Stimulated activated CD8-positive, alpha-beta memory T cell treated with anti-CD3 and anti-CD28 coated beads, Interleukin-12 subunit alpha, Interleukin-12 subunit beta, amount 100 ng/mL, for 4 hours (primary cell): ENCODE results near the gene RNASEH1.
"Not testable (repeated sequence)": the region's sequence is repeated elsewhere in the genome, so short reads cannot be mapped to it uniquely, and the experiment has no call there.

ENCODE experiments used
- DNase-seq: peaks from one replicate; pipeline ENCODE4 v3.0.0-alpha.2; 2020; ENCODE audit warnings: low read depth

The RNASEH1 gene

DNA sequence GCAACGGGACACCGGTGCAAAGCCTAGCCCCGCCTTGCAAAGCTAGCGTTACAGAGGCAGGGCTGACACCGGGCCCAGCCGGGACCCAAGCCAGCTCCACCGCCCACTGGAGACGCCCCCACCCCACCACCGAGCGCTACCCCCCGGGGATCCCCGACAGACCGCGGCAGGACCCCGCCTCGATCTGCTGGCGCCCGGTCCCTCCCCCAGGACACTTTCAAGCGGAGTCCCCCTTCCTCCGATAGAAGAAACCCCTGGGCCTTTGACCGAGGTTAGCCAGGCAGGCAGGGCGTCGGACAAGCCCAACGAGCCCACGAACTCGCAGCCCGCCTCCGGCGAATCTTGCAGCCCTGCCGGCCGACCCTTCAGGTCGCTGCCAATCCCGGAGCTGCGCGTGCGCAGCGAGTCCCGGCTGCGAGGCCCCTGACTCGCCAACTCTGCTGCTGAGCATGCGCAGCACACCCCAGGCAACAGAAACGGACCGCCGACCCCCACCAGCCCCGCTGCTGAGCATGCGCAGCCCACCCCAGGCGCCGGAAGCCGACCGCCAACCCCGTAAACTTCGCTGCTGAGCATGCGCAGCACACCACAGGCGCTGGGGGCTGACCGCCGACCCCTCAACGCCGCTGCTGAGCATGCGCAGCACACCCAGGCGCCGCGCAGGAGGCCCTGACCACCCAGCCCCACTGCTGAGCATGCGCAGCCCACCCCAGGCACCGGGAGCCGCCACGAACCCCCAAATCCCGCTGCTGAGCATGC, 39.5 kb downstream of the RNASEH1 start:
- peak; percentile 99 for DNase-seq

DNA sequence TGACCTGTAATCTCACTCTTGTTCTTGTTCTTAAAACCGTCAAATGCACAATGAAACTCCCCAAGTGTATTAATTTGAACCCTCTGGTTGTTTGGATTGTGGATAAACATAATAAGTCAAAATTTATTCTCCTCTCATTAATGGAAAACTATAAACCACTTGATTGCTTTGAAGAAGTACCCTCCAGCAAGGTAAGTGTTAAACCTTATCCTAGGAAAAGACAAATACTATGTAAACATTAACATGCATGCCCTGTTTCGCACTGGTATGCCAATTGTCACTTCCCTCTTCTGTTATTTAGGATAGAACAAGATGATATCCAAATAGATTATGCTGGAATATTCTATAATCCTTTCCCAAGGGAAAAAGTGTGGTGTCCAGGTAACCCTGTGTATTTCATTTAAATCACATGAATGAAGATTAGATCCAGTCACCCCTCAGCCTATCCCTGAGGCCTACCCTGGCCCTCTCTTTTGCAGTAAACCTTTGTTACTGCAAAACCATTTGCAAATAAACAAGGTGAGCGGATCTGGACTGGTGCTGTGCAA, 40.1 kb downstream of the RNASEH1 start:
- DNase-seq: no peak

- no peak for DNase-seq
Observed at GRCh38 chr2:3516831-3517230, 41.3 kb downstream of the RNASEH1 start.

DNA sequence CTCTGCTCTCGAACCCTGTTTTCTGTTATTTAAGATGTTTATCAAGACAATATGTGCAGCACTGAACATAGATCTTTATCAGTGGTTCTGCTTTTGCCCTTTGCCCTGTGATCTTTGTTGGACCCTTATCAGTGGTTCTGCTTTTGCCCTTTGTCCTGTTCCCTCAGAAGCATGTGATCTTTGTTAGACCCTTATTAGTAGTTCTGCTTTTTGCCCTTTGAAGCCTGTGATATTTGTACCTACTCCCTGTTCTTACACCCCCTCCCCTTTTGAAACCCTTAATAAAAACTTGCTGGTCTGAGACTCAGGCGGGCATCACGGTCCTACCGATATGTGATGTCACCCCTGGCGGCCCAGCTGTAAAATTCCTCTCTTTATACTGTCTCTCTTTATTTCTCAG, 42.7 kb downstream of the RNASEH1 start:
- not testable (repeated sequence) for DNase-seq

DNA sequence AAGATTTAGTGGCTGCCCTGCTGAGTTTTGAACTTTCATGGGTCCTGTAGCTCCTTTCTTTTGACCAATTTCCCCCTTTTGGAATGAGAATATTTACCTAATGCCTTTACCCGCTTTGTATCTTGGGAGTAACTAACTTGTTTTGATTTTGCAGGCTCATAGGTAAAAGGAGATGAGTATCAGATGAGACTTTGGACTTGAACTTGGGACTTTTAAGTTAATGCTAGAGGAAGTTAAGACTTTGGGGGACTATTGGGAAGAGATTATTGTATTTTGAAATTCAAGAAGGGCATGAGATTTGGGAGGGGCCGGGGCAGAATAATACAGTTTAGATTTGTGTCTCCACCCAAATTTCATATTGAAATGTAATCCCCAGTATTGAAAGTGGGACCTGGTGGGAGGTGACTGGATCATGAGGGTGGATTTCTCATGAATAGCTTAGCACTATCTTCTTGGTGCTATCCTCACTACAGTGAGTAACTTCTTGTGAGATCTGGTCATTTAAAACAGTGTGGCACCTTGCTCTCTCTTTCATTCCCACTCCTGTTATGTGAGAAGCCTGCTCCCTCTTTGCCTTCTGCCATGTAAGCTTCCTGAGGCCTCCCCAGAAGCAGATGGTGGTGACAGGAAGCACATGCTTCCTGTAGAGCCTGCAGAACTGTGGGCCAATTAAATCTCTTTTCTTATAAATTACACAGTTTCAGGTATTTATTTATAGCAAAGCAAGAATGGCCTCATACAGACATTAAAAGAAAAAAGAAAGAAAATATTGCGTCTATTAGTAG, 44.9 kb downstream of the RNASEH1 start:
- DNase-seq: no peak

DNA sequence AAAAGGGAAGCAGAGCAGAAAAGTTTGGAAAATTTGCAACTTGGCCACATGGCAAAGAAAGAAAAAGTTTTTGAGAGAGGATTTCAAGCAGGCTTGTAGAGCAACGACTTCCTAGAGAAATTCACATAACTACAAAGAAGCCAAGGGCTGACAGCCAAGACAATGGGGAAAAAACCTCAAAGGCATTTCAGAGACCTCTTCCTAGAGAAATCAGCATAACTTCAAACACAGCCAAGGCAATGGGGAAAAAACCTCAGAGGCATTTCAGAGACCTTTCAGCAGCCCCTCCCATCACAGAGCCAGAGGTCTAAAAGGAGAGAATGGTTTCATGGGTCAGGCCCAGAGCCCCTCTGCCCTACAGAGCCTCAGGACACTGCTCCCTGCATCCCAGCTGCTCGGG, 46.0 kb downstream of the RNASEH1 start:
- DNase-seq: no peak

- DNase-seq: no peak
Observed at GRCh38 chr2:3505771-3506170, 52.4 kb downstream of the RNASEH1 start.

GRCh38 chr2:3504741-3505140, 53.4 kb downstream of the RNASEH1 start:
- no peak for DNase-seq

DNA sequence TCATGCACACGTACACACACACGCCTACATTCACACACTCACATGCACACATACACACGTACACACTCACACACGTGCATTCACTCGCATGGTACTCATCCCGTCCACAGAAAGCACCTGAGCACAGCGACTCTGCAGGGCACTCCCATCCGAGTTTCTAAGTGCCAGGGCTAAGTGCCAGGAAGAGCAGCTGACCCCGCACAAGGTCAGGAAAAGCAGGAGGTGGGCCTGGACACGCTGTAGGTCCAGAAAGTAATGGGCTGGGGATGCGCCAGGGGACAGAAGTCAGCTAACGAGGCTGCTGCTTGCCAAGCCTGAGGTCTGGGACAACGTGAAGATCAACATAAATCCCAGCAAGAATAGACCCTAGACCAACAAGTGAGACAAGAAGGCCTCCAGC, 54.6 kb downstream of the RNASEH1 start:
- no peak for DNase-seq

DNA sequence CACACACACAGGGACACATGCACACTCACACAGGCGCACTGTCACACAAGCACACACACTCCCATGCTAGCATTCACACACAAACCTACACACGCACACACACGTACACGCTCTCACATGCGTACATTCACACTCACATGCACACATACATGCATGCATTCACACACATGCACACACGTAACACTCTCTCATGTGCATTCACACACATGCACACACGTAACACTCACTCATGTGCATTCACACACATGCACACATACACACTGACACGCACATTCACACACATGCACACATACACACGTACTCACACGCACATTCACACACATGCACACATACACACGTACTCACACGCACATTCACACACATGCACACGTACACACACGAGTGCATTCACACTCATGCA, 55.1 kb downstream of the RNASEH1 start:
- DNase-seq: no peak

DNA sequence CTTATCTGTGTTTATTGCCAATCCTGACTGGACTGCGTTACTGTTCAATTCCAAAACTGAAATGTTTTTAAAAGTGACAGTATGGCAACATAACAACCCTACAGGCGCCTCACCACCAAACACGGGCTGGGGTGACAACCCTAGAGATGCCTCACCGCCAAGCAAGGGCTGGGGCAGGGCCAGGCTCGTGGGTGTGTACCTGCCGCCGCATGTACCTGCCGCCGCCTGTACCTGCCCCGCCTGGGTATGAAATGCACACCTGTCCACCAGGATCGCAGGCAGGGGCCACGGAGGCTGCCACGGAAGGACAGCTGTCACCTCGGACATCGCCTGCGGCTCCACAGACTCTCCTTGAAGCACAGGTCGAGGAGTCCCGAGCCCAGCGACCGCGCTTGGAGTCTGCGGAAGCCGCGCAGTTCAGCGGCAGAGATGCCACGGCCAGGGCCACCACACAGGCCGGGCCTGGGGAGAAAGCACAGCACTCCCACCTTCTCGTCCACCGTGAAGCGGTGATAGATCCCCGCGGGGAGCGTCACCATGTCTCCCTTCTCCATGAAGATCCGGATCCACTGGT, 57.7 kb downstream of the RNASEH1 start:
- DNase-seq: no peak

DNA sequence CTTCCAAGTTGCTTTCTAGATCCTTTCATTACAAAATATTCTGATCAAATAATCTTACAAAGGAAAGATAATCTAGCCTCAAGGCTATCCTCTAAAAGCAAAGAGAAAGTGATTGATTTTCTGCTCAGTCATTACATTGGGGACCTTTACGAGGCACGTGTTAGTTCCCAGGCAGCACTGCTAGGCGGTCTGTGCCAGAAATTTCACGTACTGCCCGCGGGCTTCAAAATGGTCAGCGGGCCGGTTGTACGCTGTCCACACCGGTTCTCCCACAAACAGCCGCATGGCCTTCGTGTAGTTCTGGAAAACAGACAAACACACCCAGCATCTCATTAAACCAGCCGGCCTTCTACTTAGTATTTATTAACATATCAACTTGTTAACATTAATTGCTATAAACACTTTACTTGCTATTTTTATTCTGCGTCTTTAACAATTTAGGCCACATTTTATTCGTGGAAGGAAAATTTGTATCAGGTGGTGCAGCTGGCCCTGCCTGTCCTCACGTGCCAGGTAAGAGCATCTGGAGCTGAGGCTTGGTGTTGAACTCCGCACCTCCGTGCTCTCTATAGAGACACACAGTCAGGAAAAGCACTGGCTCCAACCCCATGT, 59.2 kb downstream of the RNASEH1 start:
- DNase-seq: no peak

DNA sequence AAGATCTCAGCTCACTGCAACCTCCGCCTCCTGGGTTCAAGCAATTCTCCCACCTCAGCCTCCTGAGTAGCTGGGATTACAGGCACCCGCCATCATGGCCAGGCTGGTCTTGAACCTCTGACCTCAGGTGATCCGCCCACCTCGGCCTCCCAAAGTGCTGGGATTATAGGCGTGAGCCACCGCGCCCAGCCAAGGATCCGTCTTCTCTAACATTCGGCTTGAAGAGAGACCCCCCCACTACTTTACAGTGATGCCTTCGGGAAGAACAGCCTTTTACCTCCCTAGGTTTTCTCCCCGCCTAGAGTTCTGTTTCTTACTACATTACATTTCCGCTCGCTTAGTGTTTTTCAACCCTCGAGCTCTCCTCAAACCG, 61.4 kb downstream of the RNASEH1 start:
- not testable (repeated sequence) for DNase-seq
